NCI-H2196 treated with DMSO at 0.1 percent for 48 hours (cell line): ENCODE results near the gene TLR7.

Experiments used
- DNase-seq: peaks from one replicate; lab custom pipeline; 2025; ENCODE audit not compliant: unreplicated experiment; lab: John Stamatoyannopoulos, UW

The TLR7 gene

GRCh38 chrX:12890467-12890866 is 23.6 kb downstream of the TLR7 start:
- no peak for DNase-seq

DNA sequence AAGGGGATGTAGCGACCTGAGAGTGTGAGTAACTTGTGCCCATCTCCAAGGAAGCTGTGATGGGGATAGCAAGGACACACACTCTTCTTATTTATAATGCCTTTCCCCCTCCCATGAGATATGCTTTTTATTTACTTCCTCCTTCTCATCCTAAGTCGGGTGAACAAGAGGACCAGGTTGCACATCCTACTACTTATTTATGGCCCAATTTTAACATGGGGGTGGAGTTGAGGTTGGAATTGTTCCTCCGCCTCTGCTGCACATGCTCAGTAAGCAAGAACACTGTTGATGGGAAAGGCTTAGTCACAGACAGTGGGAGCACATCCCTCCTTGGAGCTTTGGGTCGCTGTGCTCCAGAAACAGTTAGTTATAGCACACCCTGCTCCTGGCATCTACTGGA is 24.3 kb downstream of the TLR7 start:
- no peak for DNase-seq

DNA sequence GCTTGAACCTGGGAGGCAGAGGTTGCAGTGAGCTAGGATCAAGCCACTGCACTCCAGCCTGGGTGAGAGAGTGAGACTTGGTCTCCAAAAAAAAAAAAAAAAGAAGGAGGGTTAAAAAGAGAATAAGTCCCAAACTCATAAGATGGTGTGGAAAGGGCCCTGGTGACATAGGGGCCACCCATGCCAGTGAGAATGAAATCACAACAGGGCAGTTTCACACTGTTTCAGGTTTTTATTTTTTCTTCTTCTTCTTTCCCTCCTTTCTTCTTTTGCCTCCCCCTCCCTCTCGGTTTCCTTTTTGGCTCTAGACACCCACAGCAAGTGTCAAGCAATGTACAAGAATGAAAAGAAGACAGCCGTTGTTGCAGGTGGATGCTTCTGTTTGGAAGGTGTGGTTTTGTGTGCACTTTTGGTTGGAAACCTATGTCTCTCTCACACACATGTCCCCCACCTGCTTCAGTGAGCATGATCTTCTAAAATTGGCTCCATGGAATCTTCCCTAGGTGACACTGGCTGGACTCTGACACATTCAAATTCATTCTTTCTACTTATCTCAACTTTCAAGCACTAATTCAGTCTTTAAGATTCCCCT is 25.1 kb downstream of the TLR7 start:
- DNase-seq, result no peak

- DNase-seq, result no peak
Observed at GRCh38 chrX:12892716-12893115, 25.8 kb downstream of the TLR7 start.

DNA sequence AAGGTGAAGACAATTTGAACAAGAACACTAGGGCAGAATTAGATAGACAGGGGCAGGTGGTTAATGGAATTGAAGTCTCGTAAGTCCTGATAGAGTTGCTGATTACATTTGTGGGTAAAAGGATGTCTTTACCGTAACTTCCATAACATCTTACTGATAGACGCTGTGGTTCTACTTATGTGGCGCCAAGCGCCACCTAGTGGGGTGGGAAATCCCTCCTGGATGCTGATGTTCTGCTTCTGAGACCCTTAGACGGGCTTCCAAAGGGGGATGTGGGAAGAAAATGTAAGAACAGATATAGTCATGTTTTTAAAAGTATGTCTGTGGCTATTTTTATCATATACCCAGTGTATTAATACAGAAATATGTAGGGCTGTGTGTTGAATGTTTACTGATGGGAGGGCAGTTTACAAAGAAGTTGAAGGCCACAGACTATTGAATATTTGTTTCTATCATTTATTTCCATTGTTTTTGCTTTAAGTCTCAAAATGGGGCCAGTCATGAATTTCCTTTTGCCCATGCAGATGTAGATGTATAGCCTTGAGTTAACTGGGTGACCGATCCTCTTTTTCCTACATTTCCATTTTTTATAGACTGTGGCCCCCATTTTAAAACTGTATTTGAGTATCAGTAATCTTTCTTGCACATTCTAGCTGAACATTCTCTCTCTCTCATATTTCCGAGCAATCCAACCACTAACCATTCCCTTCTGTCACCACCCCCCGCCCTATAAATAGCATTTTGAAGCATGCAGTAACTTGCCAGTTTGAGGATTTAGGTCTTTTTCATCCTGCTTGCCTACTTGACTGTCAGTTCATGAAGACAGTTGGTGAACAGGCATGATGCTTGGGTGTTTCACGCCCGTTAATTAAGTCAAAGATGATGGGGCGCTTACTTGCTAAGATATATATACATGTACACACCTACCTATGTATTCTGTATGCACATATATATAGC is 27.5 kb downstream of the TLR7 start:
- DNase-seq, result no peak

- DNase-seq, result no peak
Observed at GRCh38 chrX:12895866-12896265, 29.0 kb downstream of the TLR7 start.

DNA sequence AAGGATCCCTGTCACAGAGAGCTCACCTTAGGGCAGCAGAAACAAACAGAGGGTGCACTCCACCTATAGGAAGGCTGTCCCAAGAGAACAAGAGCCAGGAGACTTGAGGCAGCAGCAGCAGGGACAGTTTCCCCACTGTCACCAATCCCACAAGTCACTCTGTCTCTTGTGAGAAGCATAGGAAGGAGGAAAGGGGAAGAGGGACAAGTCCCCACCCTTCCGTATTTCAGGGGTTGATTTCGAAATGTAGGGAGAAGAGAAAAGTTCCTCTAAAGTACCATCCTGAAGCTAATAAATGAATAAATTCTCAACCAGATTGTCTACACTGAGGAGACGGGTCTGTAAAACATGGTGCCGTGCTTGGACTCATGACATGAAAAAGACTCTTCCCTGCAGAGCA is 30.1 kb downstream of the TLR7 start:
- DNase-seq, result no peak

DNA sequence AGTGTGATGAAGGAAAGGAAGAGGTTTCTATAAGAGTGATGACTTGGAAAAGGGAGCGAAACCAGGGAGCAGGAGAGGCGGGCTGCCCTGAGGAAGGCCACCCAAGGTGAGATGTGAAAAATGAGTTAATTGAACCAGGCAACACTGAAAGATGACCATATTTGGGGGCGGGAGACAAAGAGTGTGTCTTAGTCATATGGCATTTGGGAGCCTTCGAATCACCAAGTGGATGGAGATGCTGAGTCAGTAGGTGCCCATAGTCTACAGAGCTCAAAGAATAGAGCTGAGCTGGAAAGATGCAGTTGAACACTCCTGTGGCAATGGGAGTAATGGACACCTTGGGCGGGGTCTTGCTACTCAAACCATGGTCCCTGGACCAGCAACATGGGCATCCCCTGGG is 31.2 kb downstream of the TLR7 start:
- no peak for DNase-seq

- no peak for DNase-seq
Observed at GRCh38 chrX:12899506-12899905, 32.6 kb downstream of the TLR7 start.

GRCh38 chrX:12901486-12901885 is 34.6 kb downstream of the TLR7 start:
- DNase-seq, result no peak

DNA sequence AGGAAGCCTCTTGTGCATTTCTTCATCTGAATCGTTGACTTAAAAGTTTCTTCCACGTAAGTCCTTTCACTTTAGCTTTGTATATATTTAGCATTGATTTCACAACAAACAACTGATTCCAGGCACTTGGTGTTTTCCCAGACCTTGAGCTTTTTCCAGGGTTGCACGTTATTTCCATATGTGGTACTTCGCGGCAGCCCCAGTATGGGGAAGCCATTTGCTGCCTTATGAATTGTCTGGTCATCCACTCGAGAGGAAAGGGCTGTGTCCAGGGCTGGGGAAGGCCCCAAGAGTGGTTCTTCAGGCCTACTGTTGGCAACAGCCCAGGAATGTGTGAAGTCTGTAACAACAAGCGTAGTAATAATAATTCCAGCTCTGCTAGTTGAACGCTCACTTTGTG is 36.8 kb downstream of the TLR7 start:
- no peak for DNase-seq

DNA sequence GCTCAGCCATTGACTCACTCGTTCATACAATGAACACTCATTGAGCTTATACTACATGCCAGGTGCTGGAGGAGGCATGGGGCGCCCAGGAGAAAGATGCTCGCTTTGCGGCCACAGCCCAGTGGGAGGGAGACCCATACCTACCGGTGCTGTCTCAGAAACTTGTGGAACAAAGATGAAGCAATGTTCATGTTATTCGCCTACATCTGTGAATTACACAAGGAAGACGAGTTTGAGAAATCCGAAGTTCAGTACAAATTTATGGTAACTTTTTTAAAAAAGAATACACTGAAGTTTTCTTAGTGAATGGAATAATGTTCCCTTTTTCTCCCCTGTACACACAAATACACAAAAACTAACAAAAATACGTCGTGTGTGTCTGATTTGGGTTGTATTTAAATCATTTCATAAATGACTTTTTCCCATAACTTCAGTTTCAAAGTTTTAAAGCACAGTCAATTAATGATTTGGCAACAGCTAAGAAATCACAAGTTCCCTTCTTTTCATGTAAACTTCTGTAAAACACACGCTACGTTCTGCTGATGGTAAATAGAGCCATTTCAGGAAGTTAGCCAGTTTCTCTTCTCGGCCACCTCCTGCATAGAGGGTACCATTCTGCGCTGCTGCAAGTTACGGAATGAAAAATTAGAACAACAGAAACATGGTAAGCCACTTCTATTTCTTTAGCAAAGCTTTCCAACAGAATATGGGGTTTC is 39.3 kb downstream of the TLR7 start, which contains the start of gene TLR8:
Gene TLR8, plus strand, starts transcription at position 575 of the 716 bp plus-strand sequence. Its CDS starts 87 bp downstream, at position 662.
- DNase-seq, result no peak

- no peak for DNase-seq
Observed at GRCh38 chrX:12910423-12911121, 43.7 kb downstream of the TLR7 start.

GRCh38 chrX:12911122-12911470 is 44.2 kb downstream of the TLR7 start:
- DNase-seq, result no peak

GRCh38 chrX:12912791-12913482 is 46.1 kb downstream of the TLR7 start:
- no peak for DNase-seq

DNA sequence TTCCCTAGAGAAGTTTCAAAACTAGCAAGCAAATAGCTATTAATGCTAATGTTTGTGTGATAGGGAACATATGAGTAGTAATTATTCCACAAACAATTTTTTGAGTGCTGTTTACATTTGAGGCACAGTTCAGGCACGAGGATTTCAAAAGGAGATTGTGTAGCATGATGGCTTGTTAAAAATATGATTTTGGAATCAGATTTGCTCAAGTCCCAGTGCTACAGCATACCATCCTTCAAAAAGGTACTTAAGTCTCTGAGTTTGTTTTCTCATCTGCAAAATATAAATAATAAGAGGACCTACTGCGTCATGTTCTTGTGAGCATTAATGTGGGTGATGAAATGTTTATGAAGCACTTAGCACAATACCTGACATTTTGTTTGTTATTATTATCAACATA is 50.9 kb downstream of the TLR7 start:
- DNase-seq, result no peak

GRCh38 chrX:12919051-12919450 is 52.2 kb downstream of the TLR7 start:
- DNase-seq, result no peak

DNA sequence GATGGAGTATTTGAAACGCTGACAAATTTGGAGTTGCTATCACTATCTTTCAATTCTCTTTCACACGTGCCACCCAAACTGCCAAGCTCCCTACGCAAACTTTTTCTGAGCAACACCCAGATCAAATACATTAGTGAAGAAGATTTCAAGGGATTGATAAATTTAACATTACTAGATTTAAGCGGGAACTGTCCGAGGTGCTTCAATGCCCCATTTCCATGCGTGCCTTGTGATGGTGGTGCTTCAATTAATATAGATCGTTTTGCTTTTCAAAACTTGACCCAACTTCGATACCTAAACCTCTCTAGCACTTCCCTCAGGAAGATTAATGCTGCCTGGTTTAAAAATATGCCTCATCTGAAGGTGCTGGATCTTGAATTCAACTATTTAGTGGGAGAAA is 52.7 kb downstream of the TLR7 start:
- no peak for DNase-seq

GRCh38 chrX:12920990-12921389 is 54.1 kb downstream of the TLR7 start:
- no peak for DNase-seq

GRCh38 chrX:12921886-12922598 is 55.2 kb downstream of the TLR7 start:
- no peak for DNase-seq
